SU-DHL-6 (cell line): ENCODE results near the gene ACTL7A.

Experiments used
- H2AFZ ChIP-seq: fragments of 200-600 bp; sonication (generic); 2 replicates; pipeline ENCODE4 v1.6.1; 2014; ENCODE audit warnings: low read depth, mild to moderate bottlenecking, moderate library complexity, mixed read lengths, antibody characterized with exemption, low read length; ENCODE audit not compliant: severe bottlenecking
- H3F3A ChIP-seq: fragments of 200-600 bp; shearing (Covaris generic); 2 replicates; pipeline ENCODE4 v1.6.0; 2016; ENCODE audit warnings: antibody characterized with exemption, mild to moderate bottlenecking; ENCODE audit not compliant: insufficient read depth
- H3K27ac ChIP-seq: fragments of 200-600 bp; sonication (generic); 2 replicates; pipeline ENCODE4 v1.5.1; 2016; ENCODE audit warnings: low read depth, mild to moderate bottlenecking, low read length, moderate library complexity, mixed read lengths
- H3K27me3 ChIP-seq: fragments of 200-600 bp; sonication (generic), shearing (Covaris generic); 2 replicates; pipeline ENCODE4 v1.6.0; 2014; ENCODE audit warnings: mild to moderate bottlenecking, low read length
- H3K36me3 ChIP-seq: fragments of 200-600 bp; sonication (generic); 2 replicates; pipeline ENCODE4 v1.6.1; 2014; ENCODE audit warnings: mild to moderate bottlenecking, low read length, mixed read lengths
- H3K4me2 ChIP-seq: fragments of 300-600, 200-600 bp; shearing (Covaris generic), sonication (generic); 2 replicates; pipeline ENCODE4 v1.6.0; 2014; ENCODE audit warnings: low read length, low read depth, mild to moderate bottlenecking; ENCODE audit not compliant: poor library complexity, severe bottlenecking
- H3K4me3 ChIP-seq: fragments of 200-600 bp; sonication (generic); 2 replicates; pipeline ENCODE4 v1.5.1; 2014; ENCODE audit warnings: antibody characterized with exemption, low read length, mild to moderate bottlenecking, mixed read lengths; ENCODE audit not compliant: insufficient read depth, poor library complexity, severe bottlenecking
- H3K79me2 ChIP-seq: fragments of 200-600 bp; sonication (generic); 2 replicates; pipeline ENCODE4 v1.6.1; 2014; ENCODE audit warnings: mild to moderate bottlenecking, low read length, moderate library complexity; ENCODE audit not compliant: insufficient read depth
- H3K9ac ChIP-seq: fragments of 200-600 bp; sonication (generic); 2 replicates; pipeline ENCODE4 v1.7.0; 2014; ENCODE audit warnings: mild to moderate bottlenecking, low read length
- H3K9me2 ChIP-seq: fragments of 200-600 bp; sonication (generic); replicated peaks from 2 replicates; pipeline ENCODE4 v1.6.1; 2014; ENCODE audit warnings: low read length; ENCODE audit not compliant: insufficient read depth
- H3K9me3 ChIP-seq: fragments of 200-600 bp; sonication (generic); 2 replicates; pipeline ENCODE4 v1.6.1; 2014; ENCODE audit warnings: low read length, mixed read lengths; ENCODE audit not compliant: insufficient read depth
- H4K20me1 ChIP-seq: fragments of 200-600 bp; sonication (generic); 2 replicates; pipeline ENCODE4 v1.6.1; 2014; ENCODE audit warnings: low read depth, mild to moderate bottlenecking, antibody characterized with exemption, low read length, moderate library complexity, mixed read lengths
- EZH2phosphoT487 ChIP-seq: fragments of 200-600 bp; sonication (generic), shearing (Covaris generic); conservative IDR thresholded peaks from 2 replicates; pipeline ENCODE4 v1.6.1; 2018; ENCODE audit warnings: mild to moderate bottlenecking, antibody characterized with exemption, low read length, moderate library complexity, mixed read lengths
- TF ChIP-seq, protein P1 (sequence below): fragments of 200-600 bp; sonication (generic); IDR thresholded peaks from one replicate; pipeline ENCODE4 v1.5.1; 2017; ENCODE audit warnings: antibody characterized with exemption, mild to moderate bottlenecking, low read length, moderate library complexity; ENCODE audit not compliant: insufficient read depth, poor library complexity, severe bottlenecking

ACTL7A gene, protein sequence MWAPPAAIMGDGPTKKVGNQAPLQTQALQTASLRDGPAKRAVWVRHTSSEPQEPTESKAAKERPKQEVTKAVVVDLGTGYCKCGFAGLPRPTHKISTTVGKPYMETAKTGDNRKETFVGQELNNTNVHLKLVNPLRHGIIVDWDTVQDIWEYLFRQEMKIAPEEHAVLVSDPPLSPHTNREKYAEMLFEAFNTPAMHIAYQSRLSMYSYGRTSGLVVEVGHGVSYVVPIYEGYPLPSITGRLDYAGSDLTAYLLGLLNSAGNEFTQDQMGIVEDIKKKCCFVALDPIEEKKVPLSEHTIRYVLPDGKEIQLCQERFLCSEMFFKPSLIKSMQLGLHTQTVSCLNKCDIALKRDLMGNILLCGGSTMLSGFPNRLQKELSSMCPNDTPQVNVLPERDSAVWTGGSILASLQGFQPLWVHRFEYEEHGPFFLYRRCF

DNA sequence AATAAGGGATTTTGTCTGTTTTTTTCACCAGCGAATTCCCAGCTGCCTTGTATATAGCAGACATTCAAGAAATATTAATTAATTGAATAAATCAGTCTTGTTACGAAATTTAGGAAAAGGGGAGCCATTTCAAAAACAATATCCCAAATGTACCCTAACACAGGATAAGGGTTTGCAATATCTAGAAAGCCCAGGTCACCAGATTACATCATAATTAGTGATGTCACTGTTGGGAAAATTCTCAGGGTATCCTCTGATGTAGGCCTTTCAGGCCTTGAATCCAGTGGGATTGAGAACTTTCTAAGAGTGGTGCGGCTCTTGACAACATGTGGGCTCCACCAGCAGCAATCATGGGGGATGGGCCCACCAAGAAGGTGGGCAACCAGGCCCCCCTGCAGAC is at the start of gene ACTL7A:
ACTL7A (plus strand) TSS at position 270 of the 400 bp plus-strand sequence; CDS start at position 327, 57 bp downstream.
- no peak within 1 kb of the TSS for H3K9ac ChIP-seq

DNA sequence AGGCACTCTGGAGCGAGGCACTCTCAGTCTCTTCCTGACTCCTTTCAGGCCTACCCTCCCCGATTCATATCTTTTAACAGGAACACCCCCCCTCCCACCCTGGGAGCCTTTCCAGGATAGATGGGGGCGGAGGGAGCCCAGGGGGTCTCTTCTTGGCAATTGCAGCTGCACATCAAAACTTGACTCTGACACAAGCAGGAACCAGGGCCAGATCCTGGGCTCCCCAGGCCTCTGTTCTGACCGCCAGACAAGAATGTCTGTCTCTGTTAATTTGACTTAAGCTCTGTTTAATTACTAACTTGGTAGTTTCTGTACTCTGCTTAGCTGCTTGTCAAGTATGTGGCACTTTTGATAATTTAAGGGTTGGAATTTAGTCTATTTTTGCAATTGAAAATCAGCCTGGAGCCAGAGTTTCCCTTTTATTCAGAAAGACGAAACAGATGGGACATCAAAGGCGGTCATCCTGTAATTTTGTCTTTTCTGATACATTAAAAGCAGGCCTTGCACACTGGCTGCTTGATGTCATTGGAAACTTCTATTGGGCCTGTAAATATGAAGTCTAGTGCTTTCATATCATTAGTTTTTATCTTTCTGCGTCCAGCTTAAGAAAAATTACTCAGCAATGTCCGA is 49.6 kb upstream of the ACTL7A start:
- H3K4me3 ChIP-seq, result no peak overlapping the region
- no peaks in the 10 kb centered on the region for H3K36me3 ChIP-seq
- no peaks in the 10 kb centered on the region for H3F3A ChIP-seq
- no peak overlapping the region for H3K27ac ChIP-seq
- H3K79me2 ChIP-seq, result no peaks in the 10 kb centered on the region
- H3K9ac ChIP-seq, result no peak overlapping the region
- H3K4me2 ChIP-seq, result no peak overlapping the region
- no peaks in the 10 kb centered on the region for H3K9me2 ChIP-seq
- no peak overlapping the region for H2AFZ ChIP-seq
- H4K20me1 ChIP-seq, result no peaks in the 10 kb centered on the region
- H3K9me3 ChIP-seq, result no peaks in the 10 kb centered on the region
- H3K27me3 ChIP-seq, result no peaks in the 10 kb centered on the region
- TF ChIP-seq, protein P1, sequence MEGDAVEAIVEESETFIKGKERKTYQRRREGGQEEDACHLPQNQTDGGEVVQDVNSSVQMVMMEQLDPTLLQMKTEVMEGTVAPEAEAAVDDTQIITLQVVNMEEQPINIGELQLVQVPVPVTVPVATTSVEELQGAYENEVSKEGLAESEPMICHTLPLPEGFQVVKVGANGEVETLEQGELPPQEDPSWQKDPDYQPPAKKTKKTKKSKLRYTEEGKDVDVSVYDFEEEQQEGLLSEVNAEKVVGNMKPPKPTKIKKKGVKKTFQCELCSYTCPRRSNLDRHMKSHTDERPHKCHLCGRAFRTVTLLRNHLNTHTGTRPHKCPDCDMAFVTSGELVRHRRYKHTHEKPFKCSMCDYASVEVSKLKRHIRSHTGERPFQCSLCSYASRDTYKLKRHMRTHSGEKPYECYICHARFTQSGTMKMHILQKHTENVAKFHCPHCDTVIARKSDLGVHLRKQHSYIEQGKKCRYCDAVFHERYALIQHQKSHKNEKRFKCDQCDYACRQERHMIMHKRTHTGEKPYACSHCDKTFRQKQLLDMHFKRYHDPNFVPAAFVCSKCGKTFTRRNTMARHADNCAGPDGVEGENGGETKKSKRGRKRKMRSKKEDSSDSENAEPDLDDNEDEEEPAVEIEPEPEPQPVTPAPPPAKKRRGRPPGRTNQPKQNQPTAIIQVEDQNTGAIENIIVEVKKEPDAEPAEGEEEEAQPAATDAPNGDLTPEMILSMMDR, result no peak
- no peak for TF ChIP-seq EZH2phosphoT487

More for the DNA sequence above, at the start of gene ACTL7A:
- TF ChIP-seq EZH2phosphoT487, result no peak
- TF ChIP-seq, protein P1, result no peak
- H2AFZ ChIP-seq, result no peak within 1 kb of the TSS
- no peaks in the 10 kb centered on the region for H3K9me2 ChIP-seq
- no peaks in the 10 kb centered on the region for H3K27me3 ChIP-seq
- H4K20me1 ChIP-seq, result no peaks in the 10 kb centered on the region
- no peaks in the 10 kb centered on the region for H3K79me2 ChIP-seq
- no peaks in the 10 kb centered on the region for H3K9me3 ChIP-seq
- H3F3A ChIP-seq, result no peaks in the 10 kb centered on the region
- no peaks in the 10 kb centered on the region for H3K36me3 ChIP-seq
- H3K27ac ChIP-seq, result no peak within 1 kb of the TSS
- no peak within 1 kb of the TSS for H3K4me3 ChIP-seq
- H3K4me2 ChIP-seq, result no peak within 1 kb of the TSS

DNA sequence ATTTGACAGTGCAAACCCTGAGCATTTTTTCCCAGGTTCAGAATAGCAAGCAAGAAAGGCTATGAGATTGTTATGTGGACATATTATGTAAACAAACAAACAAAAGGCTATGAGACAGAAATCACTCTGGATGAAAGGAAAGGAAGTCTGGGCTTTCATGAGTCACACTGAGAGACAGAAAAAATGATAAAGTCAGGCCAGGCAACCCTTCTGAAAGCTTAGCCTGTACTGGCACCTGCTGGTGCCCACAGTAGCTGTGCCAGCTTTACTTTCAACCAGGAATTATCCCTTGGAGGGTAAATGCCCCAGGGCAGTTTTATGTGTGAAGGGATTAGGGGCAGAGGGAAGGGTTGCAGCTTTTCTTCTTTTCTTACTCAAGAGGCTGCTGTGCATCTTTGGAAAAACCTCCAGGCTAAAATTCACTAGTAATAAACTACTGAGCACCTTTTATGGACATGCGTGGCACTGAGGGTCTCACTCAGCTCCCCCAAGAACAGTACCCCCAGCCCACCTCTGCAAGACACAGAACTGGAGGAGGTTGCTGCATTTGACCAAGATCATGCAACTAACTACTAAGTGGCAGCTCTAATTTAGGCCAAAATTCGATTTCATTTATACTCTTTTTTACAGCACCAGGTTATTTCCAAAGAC is 48.0 kb upstream of the ACTL7A start:
- no peaks in the 10 kb centered on the region for H4K20me1 ChIP-seq
- H3K9ac ChIP-seq, result no peak overlapping the region
- H3K79me2 ChIP-seq, result no peaks in the 10 kb centered on the region
- TF ChIP-seq, protein P1, result no peak
- TF ChIP-seq EZH2phosphoT487, result no peak
- H3K36me3 ChIP-seq, result no peaks in the 10 kb centered on the region
- H3K4me2 ChIP-seq, result no peak overlapping the region
- no peaks in the 10 kb centered on the region for H3F3A ChIP-seq
- H3K27me3 ChIP-seq, result no peaks in the 10 kb centered on the region
- H3K4me3 ChIP-seq, result no peak overlapping the region
- no peaks in the 10 kb centered on the region for H3K9me3 ChIP-seq
- H2AFZ ChIP-seq, result no peak overlapping the region
- H3K9me2 ChIP-seq, result no peaks in the 10 kb centered on the region
- no peak overlapping the region for H3K27ac ChIP-seq
